Measurements from ENCODE around the gene IL34. TPM values are rescaled to one million over a fixed set of nuclear protein-coding genes. Genes with fewer than 3 reads are reported as not detected.

Gene IL34
- total RNA-seq, 1 experiment from 2014 or later: not detected

- no peaks in the 10 kb centered on the region for H3K9me3 ChIP-seq (ENCODE audit: control insufficient read depth in 1 of 2, insufficient read depth in 1 of 2, low read depth in 1 of 2, low read length in 2 of 2)
- H3K27me3 ChIP-seq (ENCODE audit: insufficient read depth, low read length): no peaks in the 10 kb centered on the region
- H3K36me3 ChIP-seq (ENCODE audit: control insufficient read depth in 1 of 2, insufficient read depth in 2 of 2, low read length in 2 of 2): 0 out of 4 replicates have a peak, but pooled peaks cover 0 to 4% of the 10 kb centered on the region in 2 experiments
- BruUV-seq (replicated peaks): no TSS peak
- no peak overlapping the region for H3K4me3 ChIP-seq (replicated peaks in 1 of 2; ENCODE audit: low read depth in 1 of 2, low read length in 2 of 2)
- H3K9me2 ChIP-seq (ENCODE audit: insufficient read depth): no peaks in the 10 kb centered on the region
- H3K27ac ChIP-seq (ENCODE audit: low read depth, low read length): peak overlapping the region; percentile 51; the same call in 1 of the 2 replicates
- DNase-seq (ENCODE audit: low read depth, low spot score) (no peak), ATAC-seq (no peak)
- H3K4me1 ChIP-seq (ENCODE audit: control insufficient read depth in 1 of 2, insufficient read depth in 2 of 2, low read length in 2 of 2): peaks cover 39 to 76% of the 10 kb centered on the region in 2 experiments
- no peaks in the 10 kb centered on the region for H4K20me1 ChIP-seq (ENCODE audit: insufficient read depth)
- ChIA-PET CTCF (interaction anchor here (1.2 to 1.9 kb wide), 2 partner anchors 51 to 83 kb away, joined by 3 to 11 read pairs; no protein-coding TSS in a partner anchor), POLR2A (interaction anchor here (0.8 to 1.3 kb wide), 2 partner anchors 59 to 113 kb away, joined by 3 to 4 read pairs; partner anchors contain the start of gene VAC14), RAD21 (ENCODE audit: low non-redundant PET in 1 of 2, low total read pairs in 2 of 2, uncharacterized antibody in 2 of 2, unreplicated experiment in 2 of 2) (interaction anchor here (1.3 to 2.1 kb wide), 2 partner anchors 59 to 83 kb away, joined by 4 to 6 read pairs; no protein-coding TSS in a partner anchor)
- TF ChIP-seq RAD21 (IDR thresholded peaks at IDR 0.05; ENCODE audit: low read depth) (no peak), CEBPB (IDR thresholded peaks at IDR 0.05; ENCODE audit: low read depth) (no peak), POLR2AphosphoS5 (IDR thresholded peaks at IDR 0.05; ENCODE audit: low read depth, low read length) (no peak), CBX3 (IDR thresholded peaks at IDR 0.05; ENCODE audit: low read depth) (no peak), REST (IDR thresholded peaks at IDR 0.05; ENCODE audit: low read depth) (no peak)
- no peak overlapping the region for H3K9ac ChIP-seq (ENCODE audit: low read length)
- no peak overlapping the region for H3K4me2 ChIP-seq (ENCODE audit: low read length)
- no peak overlapping the region for H2AFZ ChIP-seq (ENCODE audit: low read depth, low read length, poor library complexity, severe bottlenecking)
- intact Hi-C loops (cut with micrococcal nuclease): no loop called here
- peaks cover 27% of the 10 kb centered on the region for H3K79me2 ChIP-seq (ENCODE audit: insufficient read depth, low read length)
These were observed 41.4 kb downstream of the IL34 start for GRCh38 chr16:70687671-70688245.

Data from HCT116 (cell line).